HEK293 (cell line): ENCODE measurements around the gene RBMS3.

Experiments used
- IKZF3 ChIP-seq: fragments of 450-650 bp; IDR thresholded peaks from 2 replicates; pipeline ENCODE4 v1.5.0; 2018; ENCODE audit warnings: missing biosample characterization, mild to moderate bottlenecking, missing genetic modification characterization, moderate library complexity
- TCF7L2 ChIP-seq: IDR thresholded peaks from 2 replicates; pipeline ENCODE4 v1.6.1; 2011; ENCODE audit warnings: low read depth, mild to moderate bottlenecking, inconsistent platforms, low read length, moderate library complexity, borderline replicate concordance

- TF ChIP-seq TCF7L2 (no peak), IKZF3 (tag by site-specific recombination) (no peak)
Measured at GRCh38 chr3:29353807-29354206, 72.9 kb downstream of the RBMS3 start.
